ENCODE results near the gene ENKUR.

DNA sequence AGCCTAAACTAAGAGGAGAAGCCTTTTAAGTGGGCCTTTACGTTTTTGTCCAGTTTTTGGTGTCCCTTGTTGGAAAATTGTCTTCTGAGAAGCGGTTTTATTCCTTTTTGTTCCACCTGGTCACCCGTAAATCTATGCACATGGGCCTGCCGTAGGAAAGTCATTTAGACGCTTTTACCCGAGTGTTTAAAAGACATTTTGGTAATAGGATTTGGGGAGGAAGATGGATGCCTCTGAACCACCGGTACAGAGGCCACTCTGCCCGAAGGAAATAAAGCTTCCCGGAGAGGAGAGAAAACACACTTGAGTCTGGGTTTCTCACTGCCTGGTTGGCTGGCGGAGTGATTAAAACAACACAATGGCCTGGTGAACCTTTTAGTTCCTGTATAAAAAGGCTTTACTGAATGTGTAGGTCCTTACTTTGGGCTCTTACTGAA is 1.2 kb upstream of the ENKUR start:
- TF ChIP-seq, protein P1, sequence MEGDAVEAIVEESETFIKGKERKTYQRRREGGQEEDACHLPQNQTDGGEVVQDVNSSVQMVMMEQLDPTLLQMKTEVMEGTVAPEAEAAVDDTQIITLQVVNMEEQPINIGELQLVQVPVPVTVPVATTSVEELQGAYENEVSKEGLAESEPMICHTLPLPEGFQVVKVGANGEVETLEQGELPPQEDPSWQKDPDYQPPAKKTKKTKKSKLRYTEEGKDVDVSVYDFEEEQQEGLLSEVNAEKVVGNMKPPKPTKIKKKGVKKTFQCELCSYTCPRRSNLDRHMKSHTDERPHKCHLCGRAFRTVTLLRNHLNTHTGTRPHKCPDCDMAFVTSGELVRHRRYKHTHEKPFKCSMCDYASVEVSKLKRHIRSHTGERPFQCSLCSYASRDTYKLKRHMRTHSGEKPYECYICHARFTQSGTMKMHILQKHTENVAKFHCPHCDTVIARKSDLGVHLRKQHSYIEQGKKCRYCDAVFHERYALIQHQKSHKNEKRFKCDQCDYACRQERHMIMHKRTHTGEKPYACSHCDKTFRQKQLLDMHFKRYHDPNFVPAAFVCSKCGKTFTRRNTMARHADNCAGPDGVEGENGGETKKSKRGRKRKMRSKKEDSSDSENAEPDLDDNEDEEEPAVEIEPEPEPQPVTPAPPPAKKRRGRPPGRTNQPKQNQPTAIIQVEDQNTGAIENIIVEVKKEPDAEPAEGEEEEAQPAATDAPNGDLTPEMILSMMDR (IDR thresholded peaks at IDR 0.05; ENCODE audit: low read depth, low read length) = no peak
- no peak for TF ChIP-seq EZH2phosphoT487 (IDR thresholded peaks at IDR 0.05; ENCODE audit: low read depth)
